Stomach (tissue), 9 donors: ENCODE results near the gene FAAP100. TPM values are rescaled to one million over a fixed set of nuclear protein-coding genes. Genes with fewer than 3 reads are reported as not detected.

Source experiments
- DNase-seq, 2 donors: peaks; one replicate each; pipeline versions ENCODE4 v3.0.0 to v3.0.0-alpha.2; 2013 to 2019
- H3K27ac ChIP-seq, 5 donors: fragments of 200-600 bp in 4 of 5; sonication (generic) in 4 of 5; one replicate each; pipeline ENCODE4 v1.5.1; 2013 to 2019; ENCODE audit warnings: mild to moderate bottlenecking in 1 of 5, moderate library complexity in 1 of 5
- H3K27me3 ChIP-seq, 3 donors: fragments of 200-600 bp; sonication (generic); one replicate each; pipeline ENCODE4 v1.5.1; 2017 to 2019; ENCODE audit warnings: mixed run types in 1 of 3
- H3K36me3 ChIP-seq, 4 donors: fragments of 200-600 bp; sonication (generic); 1 replicate in 3 of 4; 2 replicates in 1 of 4; pipeline ENCODE4 v1.5.1; 2016 to 2019
- H3K4me1 ChIP-seq, 4 donors: fragments of 200-600 bp; sonication (generic); one replicate each; pipeline ENCODE4 v1.5.1; 2016 to 2019
- H3K4me3 ChIP-seq, 4 donors: fragments of 200-600 bp; sonication (generic) in 3 of 4; one replicate each; pipeline ENCODE4 v1.5.1; 2016 to 2019; ENCODE audit warnings: mild to moderate bottlenecking in 1 of 4
- H3K9me3 ChIP-seq, 4 donors: fragments of 200-600 bp; sonication (generic); one replicate each; pipeline ENCODE4 v1.5.1; 2016 to 2019
- CTCF ChIP-seq, 7 experiments: fragments of 450-650 bp in 4 of 7; fragments of 200-600 bp in 3 of 7; sonication (generic) in 3 of 7; IDR thresholded peaks; one replicate each; pipeline ENCODE4 v1.5.1; 2016 to 2019; ENCODE audit warnings: antibody characterized with exemption in 7 of 7, control low read depth in 2 of 7, mild to moderate bottlenecking in 1 of 7
- EP300 ChIP-seq: sonication (generic); formaldehyde crosslinking; IDR thresholded peaks from one replicate; pipeline ENCODE4 v1.6.1; 2017; ENCODE audit warnings: antibody characterized with exemption
- POLR2A ChIP-seq, 4 donors: fragments of 450-650 bp; IDR thresholded peaks; one replicate each; pipeline ENCODE4 v1.6.1; 2016; ENCODE audit warnings: antibody characterized with exemption in 4 of 4, control low read depth in 2 of 4, mild to moderate bottlenecking in 1 of 4, moderate library complexity in 1 of 4
- POLR2AphosphoS5 ChIP-seq, 3 donors: sonication (generic); formaldehyde crosslinking; IDR thresholded peaks; one replicate each; pipeline ENCODE4 v1.6.1; 2016; ENCODE audit warnings: antibody characterized with exemption in 3 of 3
- WGBS, 5 donors: extraction: QIAGEN DNeasy Blood & Tissue Kit in 3 of 5; methylation state at CpG; one replicate each; pipeline versions ENCODE4 v1.1.5 to v1.1.7; 2013 to 2018; 5-methylcytosine and 5-hydroxymethylcytosine counted together
- intact Hi-C: fragments of 100-400 bp; cut with DNase I; formaldehyde crosslinking; loops from one replicate; pipeline ENCODE4 v1.15.1; 2023; ENCODE audit warnings: low total_unique reads
- polyA plus RNA-seq, 3 donors: library from polyadenylated mRNA; stranded (reverse); fragments of 200-250 nt; gene quantifications; one replicate each; pipeline ENCODE4 v1.2.3, GENCODE V29; 2013
- total RNA-seq, 5 donors: library from RNA; depleted of rRNA; stranded (reverse); fragments of >200 nt; gene quantifications; one replicate each; pipeline versions ENCODE4 v1.1.0 to v1.2.3, GENCODE V29; 2014 to 2016
- donor health status: healthy with polysubstance abuse.
- donor health status: Bipolar disorder and iron deficiency.
- donor health status: healthy.

Gene FAAP100
- total and polyA plus RNA-seq, 8 donors: 11.9 to 130 (median 24.3) TPM

DNA sequence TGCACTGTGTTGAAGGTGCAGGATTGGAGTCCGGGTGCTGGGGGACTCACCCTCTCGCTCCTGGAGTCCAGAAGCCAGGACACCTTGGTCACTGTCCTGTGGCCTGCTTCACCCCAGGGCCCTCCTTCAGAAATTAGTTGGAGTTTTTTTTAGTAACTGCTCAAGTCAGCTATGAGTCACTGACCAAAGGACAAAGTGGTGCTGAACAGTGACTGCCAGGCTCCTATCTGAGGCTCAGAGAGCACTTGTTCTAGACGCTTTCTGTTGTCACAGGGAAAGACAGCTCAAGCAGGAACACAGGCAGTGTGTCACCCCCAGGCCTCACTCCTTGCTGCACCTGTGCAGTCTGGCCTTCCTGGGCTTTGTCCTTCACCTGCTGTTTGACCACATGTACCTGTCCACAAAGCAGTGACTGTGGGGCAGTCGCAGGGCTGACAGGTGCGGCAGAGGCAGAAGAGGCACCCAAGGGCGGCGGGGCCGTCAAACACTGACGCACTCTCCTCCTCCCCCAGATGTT is 4.1 kb upstream of the FAAP100 start:
- no peaks in the 10 kb centered on the region for H3K9me3 ChIP-seq
- TF ChIP-seq POLR2A (IDR thresholded peaks at IDR 0.05): no peak
- no peak for TF ChIP-seq EP300
- TF ChIP-seq POLR2AphosphoS5 (IDR thresholded peaks at IDR 0.05): no peak
- TF ChIP-seq CTCF (IDR thresholded peaks at IDR 0.05): no peak
- WGBS, 5 donors: 79 to 86% (median 86%) methylated on average over 8 to 9 of the region's 9 CpGs
- H3K27me3 ChIP-seq: no peaks in the 10 kb centered on the region
- peak overlapping the region in 1 of 5 donors; percentile 10 for H3K27ac ChIP-seq
- peaks cover 45 to 55% (median 53%) of the 10 kb centered on the region in 4 donors for H3K36me3 ChIP-seq
- DNase-seq: no peak
- peaks cover 20 to 45% (median 23%) of the 10 kb centered on the region in 4 donors for H3K4me1 ChIP-seq
- intact Hi-C loops: no loop called here
- H3K4me3 ChIP-seq: no peak overlapping the region

GRCh38 chr17:81553616-81554181 is 1.5 kb upstream of the FAAP100 start:
- Histone ChIP-seq H3K36me3 (peaks cover 22 to 51% (median 47%) of the 10 kb centered on the region in 4 donors), H3K4me3 (peak overlapping the region; percentile 89 to 97 (median 96)), H3K9me3 (no peaks in the 10 kb centered on the region), H3K4me1 (peaks cover 25 to 51% (median 34%) of the 10 kb centered on the region in 4 donors), H3K27me3 (no peaks in the 10 kb centered on the region), H3K27ac (peak overlapping the region; percentile 86 to 92 (median 91))
- peak in 1 of 2 donors; percentile 59 for DNase-seq
- TF ChIP-seq EP300: no peak
- no peak for TF ChIP-seq POLR2AphosphoS5 (IDR thresholded peaks at IDR 0.05)
- no peak for TF ChIP-seq CTCF (IDR thresholded peaks at IDR 0.05)
- no peak for TF ChIP-seq POLR2A (IDR thresholded peaks at IDR 0.05)
- intact Hi-C loops: no loop called here
- whole genome bisulfite sequencing, 5 donors: 29 to 39% (median 30%) methylated on average over 19 to 24 of the region's 24 CpGs

- Histone ChIP-seq H3K4me1 (peaks cover 25 to 51% (median 34%) of the 10 kb centered on the region in 4 donors), H3K36me3 (peaks cover 21 to 51% (median 47%) of the 10 kb centered on the region in 4 donors), H3K9me3 (no peaks in the 10 kb centered on the region), H3K27me3 (no peaks in the 10 kb centered on the region), H3K4me3 (peak overlapping the region; percentile 89 to 97 (median 96)), H3K27ac (peak overlapping the region; percentile 86 to 92 (median 91))
- DNase-seq: peak; percentile 83 to 92
- intact Hi-C loops: no loop called here
- 1 to 3% (median 1%) methylated on average over 17 to 19 of the region's 19 CpGs for WGBS, 5 donors
- TF ChIP-seq EP300 (no peak), POLR2A (IDR thresholded peaks at IDR 0.05) (no peak), CTCF (IDR thresholded peaks at IDR 0.05) (no peak), POLR2AphosphoS5 (IDR thresholded peaks at IDR 0.05) (no peak)
These were observed 964 bp upstream of the FAAP100 start for GRCh38 chr17:81553018-81553615.

- DNase-seq: peak in 1 of 2 donors; percentile 45
- WGBS, 5 donors: 0 to 3% (median 2%) methylated on average over 10 to 69 of the region's 69 CpGs
- Histone ChIP-seq H3K27me3 (no peaks in the 10 kb centered on the region), H3K4me1 (peaks cover 24 to 47% (median 34%) of the 10 kb centered on the region in 4 donors), H3K4me3 (peak overlapping the region; percentile 89 to 97 (median 96)), H3K27ac (peak overlapping the region; percentile 86 to 92 (median 91)), H3K9me3 (no peaks in the 10 kb centered on the region), H3K36me3 (peaks cover 22 to 51% (median 47%) of the 10 kb centered on the region in 4 donors)
- intact Hi-C loops: no loop called here
- TF ChIP-seq POLR2A (IDR thresholded peaks at IDR 0.05) (no peak), POLR2AphosphoS5 (IDR thresholded peaks at IDR 0.05) (no peak), EP300 (no peak), CTCF (IDR thresholded peaks at IDR 0.05) (no peak)
These were observed 502 bp downstream of the FAAP100 start for GRCh38 chr17:81551458-81552243.
